ENCODE results near the gene THBS2. TPM values are rescaled to one million over a fixed set of nuclear protein-coding genes. Genes with fewer than 3 reads are reported as not detected.

THBS2 gene
- total RNA-seq, 1 experiment from 2014 or later = 0.39 TPM

- H3K36me3 ChIP-seq (ENCODE audit: control insufficient read depth in 1 of 2, insufficient read depth in 2 of 2, low read length in 2 of 2) = no peaks in the 10 kb centered on the region
- H4K20me1 ChIP-seq (ENCODE audit: insufficient read depth) = no peaks in the 10 kb centered on the region
- ChIA-PET POLR2A (no interaction called here), CTCF (no interaction called here), RAD21 (ENCODE audit: low non-redundant PET in 1 of 2, low total read pairs in 2 of 2, uncharacterized antibody in 2 of 2, unreplicated experiment in 2 of 2) (no interaction called here)
- TF ChIP-seq ATF3 (IDR thresholded peaks at IDR 0.05) (no peak), EZH2 (IDR thresholded peaks at IDR 0.05) (no peak), MAX (IDR thresholded peaks at IDR 0.05) (no peak), SP1 (IDR thresholded peaks at IDR 0.05; ENCODE audit: low read depth) (no peak), EZH2phosphoT487 (IDR thresholded peaks at IDR 0.05; ENCODE audit: borderline replicate concordance) (no peak), POLR2A (IDR thresholded peaks at IDR 0.05; ENCODE audit: borderline replicate concordance, extremely low read depth, insufficient read depth, insufficient read length) (no peak), RAD21 (IDR thresholded peaks at IDR 0.05; ENCODE audit: low read depth) (no peak), SIN3A (IDR thresholded peaks at IDR 0.05; ENCODE audit: low read depth) (no peak)
- DNase-seq (ENCODE audit: low read depth, low spot score) = no peak
- no peaks in the 10 kb centered on the region for H3K79me2 ChIP-seq (ENCODE audit: insufficient read depth, low read length)
- ATAC-seq = no peak
- H3K4me3 ChIP-seq (replicated peaks in 1 of 2; ENCODE audit: low read depth in 1 of 2, low read length in 2 of 2) = no peak overlapping the region
- H3K9me3 ChIP-seq (ENCODE audit: control insufficient read depth in 1 of 2, insufficient read depth in 1 of 2, low read depth in 1 of 2, low read length in 2 of 2) = peaks cover 0 to 2% of the 10 kb centered on the region in 2 experiments; a peak in 1 of 4 replicates
- no TSS peak for BruUV-seq (replicated peaks)
- no peak overlapping the region for H3K27ac ChIP-seq (ENCODE audit: low read depth, low read length)
- intact Hi-C loops (cut with micrococcal nuclease) = no loop called here
- no peak overlapping the region for H3K4me2 ChIP-seq (ENCODE audit: low read length)
- H3K9me2 ChIP-seq (ENCODE audit: insufficient read depth) = no peaks in the 10 kb centered on the region
- no peak overlapping the region for H2AFZ ChIP-seq (ENCODE audit: low read depth, low read length, poor library complexity, severe bottlenecking)
- no peaks in the 10 kb centered on the region for H3K4me1 ChIP-seq (ENCODE audit: control insufficient read depth in 1 of 2, insufficient read depth in 2 of 2, low read length in 2 of 2)
- H3K9ac ChIP-seq (ENCODE audit: low read length) = no peak overlapping the region
- no peaks in the 10 kb centered on the region for H3K27me3 ChIP-seq (ENCODE audit: insufficient read depth, low read length)
These were observed 14.5 kb downstream of the THBS2 start for GRCh38 chr6:169239181-169239580.

- ChIA-PET RAD21 (ENCODE audit: low non-redundant PET in 1 of 2, low total read pairs in 2 of 2, uncharacterized antibody in 2 of 2, unreplicated experiment in 2 of 2) (no interaction called here), CTCF (no interaction called here), POLR2A (no interaction called here)
- H3K27me3 ChIP-seq (ENCODE audit: insufficient read depth, low read length) = no peaks in the 10 kb centered on the region
- H3K27ac ChIP-seq (ENCODE audit: low read depth, low read length) = no peak overlapping the region
- no peak overlapping the region for H3K4me2 ChIP-seq (ENCODE audit: low read length)
- H3K9me2 ChIP-seq (ENCODE audit: insufficient read depth) = no peaks in the 10 kb centered on the region
- no peak for ATAC-seq
- H3K9me3 ChIP-seq (ENCODE audit: control insufficient read depth in 1 of 2, insufficient read depth in 1 of 2, low read depth in 1 of 2, low read length in 2 of 2) = peaks cover 0 to 5% of the 10 kb centered on the region in 2 experiments; a peak in 1 of 4 replicates
- no TSS peak for BruUV-seq (replicated peaks)
- no peak overlapping the region for H3K4me3 ChIP-seq (replicated peaks in 1 of 2; ENCODE audit: low read depth in 1 of 2, low read length in 2 of 2)
- intact Hi-C loops (cut with micrococcal nuclease) = no loop called here
- no peak for DNase-seq (ENCODE audit: low read depth, low spot score)
- H3K36me3 ChIP-seq (ENCODE audit: control insufficient read depth in 1 of 2, insufficient read depth in 2 of 2, low read length in 2 of 2) = no peaks in the 10 kb centered on the region
- no peak overlapping the region for H3K9ac ChIP-seq (ENCODE audit: low read length)
- H3K79me2 ChIP-seq (ENCODE audit: insufficient read depth, low read length) = no peaks in the 10 kb centered on the region
- H3K4me1 ChIP-seq (ENCODE audit: control insufficient read depth in 1 of 2, insufficient read depth in 2 of 2, low read length in 2 of 2) = no peaks in the 10 kb centered on the region
- TF ChIP-seq EGR1 (IDR thresholded peaks at IDR 0.05; ENCODE audit: low read depth) = no peak
- no peak for TF ChIP-seq REST (IDR thresholded peaks at IDR 0.05; ENCODE audit: low read depth)
- no peak for TF ChIP-seq ATF3 (IDR thresholded peaks at IDR 0.05)
- TF ChIP-seq FOSL1 (IDR thresholded peaks at IDR 0.05; ENCODE audit: low read depth) = no peak
- TF ChIP-seq YY1 (IDR thresholded peaks at IDR 0.05; ENCODE audit: extremely low read depth, insufficient replicate concordance, low read depth, low read length) = no peak
- TF ChIP-seq SIN3A (IDR thresholded peaks at IDR 0.05; ENCODE audit: low read depth) = no peak
- TF ChIP-seq JUND (IDR thresholded peaks at IDR 0.05) = no peak
- no peak for TF ChIP-seq ZFX (IDR thresholded peaks at IDR 0.05)
- no peak for TF ChIP-seq ZNF274 (IDR thresholded peaks at IDR 0.05; ENCODE audit: low read depth, low read length)
- TF ChIP-seq RAD21 (IDR thresholded peaks at IDR 0.05; ENCODE audit: low read depth) = no peak
- no peak for TF ChIP-seq POLR2AphosphoS5 (IDR thresholded peaks at IDR 0.05; ENCODE audit: low read depth, low read length)
- no peaks in the 10 kb centered on the region for H4K20me1 ChIP-seq (ENCODE audit: insufficient read depth)
- no peak overlapping the region for H2AFZ ChIP-seq (ENCODE audit: low read depth, low read length, poor library complexity, severe bottlenecking)
These were observed 14.9 kb downstream of the THBS2 start for GRCh38 chr6:169238766-169239165.

Data from HCT116 (cell line).